GM19452 (cell line): ENCODE measurements around the gene XIRP2.

Experiments used
- ATAC-seq: cut with Tn5 transposase; IDR thresholded peaks from one replicate; pipeline ENCODE4 v1.9.1; 2021; ENCODE audit not compliant: unreplicated experiment

The XIRP2 gene

GRCh38 chr2:167133614-167134013, 245.3 kb downstream of the XIRP2 start:
- no peak for ATAC-seq

- ATAC-seq, result no peak
Observed at GRCh38 chr2:167134381-167135072, 246.2 kb downstream of the XIRP2 start.

- ATAC-seq, result no peak
Observed at GRCh38 chr2:167135706-167136105, 247.4 kb downstream of the XIRP2 start.

GRCh38 chr2:167136879-167137596, 248.8 kb downstream of the XIRP2 start:
- no peak for ATAC-seq

GRCh38 chr2:167140330-167140729, 252.1 kb downstream of the XIRP2 start:
- no peak for ATAC-seq

- ATAC-seq, result no peak
Observed at GRCh38 chr2:167140767-167141166, 252.5 kb downstream of the XIRP2 start.

GRCh38 chr2:167142554-167142953, 254.3 kb downstream of the XIRP2 start:
- ATAC-seq, result no peak

- no peak for ATAC-seq
Observed at GRCh38 chr2:167144179-167144898, 256.1 kb downstream of the XIRP2 start.

- no peak for ATAC-seq
Observed at GRCh38 chr2:167147271-167147941, 259.1 kb downstream of the XIRP2 start.

GRCh38 chr2:167151894-167152293, 263.6 kb downstream of the XIRP2 start:
- ATAC-seq, result no peak

- no peak for ATAC-seq
Observed at GRCh38 chr2:167157523-167157922, 269.2 kb downstream of the XIRP2 start.

GRCh38 chr2:167177196-167177595, 288.9 kb downstream of the XIRP2 start:
- ATAC-seq, result no peak

- ATAC-seq, result no peak
Observed at GRCh38 chr2:167181134-167181533, 292.9 kb downstream of the XIRP2 start.

GRCh38 chr2:167181688-167182087, 293.4 kb downstream of the XIRP2 start:
- ATAC-seq, result no peak

GRCh38 chr2:167182403-167182802, 294.1 kb downstream of the XIRP2 start:
- no peak for ATAC-seq

GRCh38 chr2:167183931-167184330, 295.7 kb downstream of the XIRP2 start:
- ATAC-seq, result no peak

GRCh38 chr2:167186465-167186864, 298.2 kb downstream of the XIRP2 start:
- no peak for ATAC-seq

- ATAC-seq, result no peak
Observed at GRCh38 chr2:167187049-167187727, 298.9 kb downstream of the XIRP2 start.

GRCh38 chr2:167187978-167188967, 300.0 kb downstream of the XIRP2 start:
- no peak for ATAC-seq

- ATAC-seq, result no peak
Observed at GRCh38 chr2:167190053-167190452, 301.8 kb downstream of the XIRP2 start.
